SU-DHL-6 (cell line): ENCODE results near the gene CLDN4.

Experiments
- H2AFZ ChIP-seq: fragments of 200-600 bp; sonication (generic); 2 replicates; pipeline ENCODE4 v1.6.1; 2014; ENCODE audit warnings: low read depth, mild to moderate bottlenecking, moderate library complexity, mixed read lengths, antibody characterized with exemption, low read length; ENCODE audit not compliant: severe bottlenecking
- H3F3A ChIP-seq: fragments of 200-600 bp; shearing (Covaris generic); 2 replicates; pipeline ENCODE4 v1.6.0; 2016; ENCODE audit warnings: antibody characterized with exemption, mild to moderate bottlenecking; ENCODE audit not compliant: insufficient read depth
- H3K27ac ChIP-seq: fragments of 200-600 bp; sonication (generic); 2 replicates; pipeline ENCODE4 v1.5.1; 2016; ENCODE audit warnings: low read depth, mild to moderate bottlenecking, low read length, moderate library complexity, mixed read lengths
- H3K27me3 ChIP-seq: fragments of 200-600 bp; sonication (generic), shearing (Covaris generic); 2 replicates; pipeline ENCODE4 v1.6.0; 2014; ENCODE audit warnings: mild to moderate bottlenecking, low read length
- H3K36me3 ChIP-seq: fragments of 200-600 bp; sonication (generic); 2 replicates; pipeline ENCODE4 v1.6.1; 2014; ENCODE audit warnings: mild to moderate bottlenecking, low read length, mixed read lengths
- H3K4me2 ChIP-seq: fragments of 300-600, 200-600 bp; shearing (Covaris generic), sonication (generic); 2 replicates; pipeline ENCODE4 v1.6.0; 2014; ENCODE audit warnings: low read length, low read depth, mild to moderate bottlenecking; ENCODE audit not compliant: poor library complexity, severe bottlenecking
- H3K4me3 ChIP-seq: fragments of 200-600 bp; sonication (generic); 2 replicates; pipeline ENCODE4 v1.5.1; 2014; ENCODE audit warnings: antibody characterized with exemption, low read length, mild to moderate bottlenecking, mixed read lengths; ENCODE audit not compliant: insufficient read depth, poor library complexity, severe bottlenecking
- H3K79me2 ChIP-seq: fragments of 200-600 bp; sonication (generic); 2 replicates; pipeline ENCODE4 v1.6.1; 2014; ENCODE audit warnings: mild to moderate bottlenecking, low read length, moderate library complexity; ENCODE audit not compliant: insufficient read depth
- H3K9ac ChIP-seq: fragments of 200-600 bp; sonication (generic); 2 replicates; pipeline ENCODE4 v1.7.0; 2014; ENCODE audit warnings: mild to moderate bottlenecking, low read length
- H3K9me2 ChIP-seq: fragments of 200-600 bp; sonication (generic); replicated peaks from 2 replicates; pipeline ENCODE4 v1.6.1; 2014; ENCODE audit warnings: low read length; ENCODE audit not compliant: insufficient read depth
- H3K9me3 ChIP-seq: fragments of 200-600 bp; sonication (generic); 2 replicates; pipeline ENCODE4 v1.6.1; 2014; ENCODE audit warnings: low read length, mixed read lengths; ENCODE audit not compliant: insufficient read depth
- H4K20me1 ChIP-seq: fragments of 200-600 bp; sonication (generic); 2 replicates; pipeline ENCODE4 v1.6.1; 2014; ENCODE audit warnings: low read depth, mild to moderate bottlenecking, antibody characterized with exemption, low read length, moderate library complexity, mixed read lengths
- CTCF ChIP-seq: fragments of 200-600 bp; sonication (generic); IDR thresholded peaks from one replicate; pipeline ENCODE4 v1.5.1; 2017; ENCODE audit warnings: antibody characterized with exemption, mild to moderate bottlenecking, low read length, moderate library complexity; ENCODE audit not compliant: insufficient read depth, poor library complexity, severe bottlenecking
- EZH2phosphoT487 ChIP-seq: fragments of 200-600 bp; sonication (generic), shearing (Covaris generic); conservative IDR thresholded peaks from 2 replicates; pipeline ENCODE4 v1.6.1; 2018; ENCODE audit warnings: mild to moderate bottlenecking, antibody characterized with exemption, low read length, moderate library complexity, mixed read lengths

The CLDN4 gene

DNA sequence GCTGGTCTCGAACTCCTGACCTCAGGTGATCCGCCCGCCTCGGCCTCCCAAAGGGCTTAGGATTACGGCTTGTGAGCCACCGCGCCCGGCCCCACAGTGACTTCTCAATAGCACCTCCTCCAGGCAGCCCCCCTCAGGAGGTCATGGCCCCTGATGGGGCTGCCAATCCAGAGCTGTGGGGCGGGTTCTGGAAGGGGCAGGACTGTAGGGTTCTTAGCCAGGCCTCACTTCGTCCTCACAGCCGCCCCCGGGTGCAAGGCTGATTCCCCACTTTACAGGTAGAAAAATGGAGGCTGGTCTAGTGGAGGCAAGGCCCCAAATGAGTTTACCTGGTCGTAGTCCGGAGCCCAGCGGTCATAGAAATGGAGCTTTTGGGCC, 10.9 kb downstream of the CLDN4 start:
- Histone ChIP-seq H3K27ac (no peak overlapping the region), H2AFZ (peak overlapping the region; percentile 64), H4K20me1 (no peaks in the 10 kb centered on the region), H3K4me2 (peak overlapping the region; percentile 46), H3K9me3 (no peaks in the 10 kb centered on the region), H3K9me2 (no peaks in the 10 kb centered on the region), H3K4me3 (no peak overlapping the region), H3K27me3 (no peaks in the 10 kb centered on the region), H3F3A (no peaks in the 10 kb centered on the region), H3K36me3 (no peaks in the 10 kb centered on the region), H3K79me2 (no peaks in the 10 kb centered on the region), H3K9ac (peak overlapping the region; percentile 21; the same call in 1 of the 2 replicates)
- TF ChIP-seq CTCF (no peak), EZH2phosphoT487 (no peak)

DNA sequence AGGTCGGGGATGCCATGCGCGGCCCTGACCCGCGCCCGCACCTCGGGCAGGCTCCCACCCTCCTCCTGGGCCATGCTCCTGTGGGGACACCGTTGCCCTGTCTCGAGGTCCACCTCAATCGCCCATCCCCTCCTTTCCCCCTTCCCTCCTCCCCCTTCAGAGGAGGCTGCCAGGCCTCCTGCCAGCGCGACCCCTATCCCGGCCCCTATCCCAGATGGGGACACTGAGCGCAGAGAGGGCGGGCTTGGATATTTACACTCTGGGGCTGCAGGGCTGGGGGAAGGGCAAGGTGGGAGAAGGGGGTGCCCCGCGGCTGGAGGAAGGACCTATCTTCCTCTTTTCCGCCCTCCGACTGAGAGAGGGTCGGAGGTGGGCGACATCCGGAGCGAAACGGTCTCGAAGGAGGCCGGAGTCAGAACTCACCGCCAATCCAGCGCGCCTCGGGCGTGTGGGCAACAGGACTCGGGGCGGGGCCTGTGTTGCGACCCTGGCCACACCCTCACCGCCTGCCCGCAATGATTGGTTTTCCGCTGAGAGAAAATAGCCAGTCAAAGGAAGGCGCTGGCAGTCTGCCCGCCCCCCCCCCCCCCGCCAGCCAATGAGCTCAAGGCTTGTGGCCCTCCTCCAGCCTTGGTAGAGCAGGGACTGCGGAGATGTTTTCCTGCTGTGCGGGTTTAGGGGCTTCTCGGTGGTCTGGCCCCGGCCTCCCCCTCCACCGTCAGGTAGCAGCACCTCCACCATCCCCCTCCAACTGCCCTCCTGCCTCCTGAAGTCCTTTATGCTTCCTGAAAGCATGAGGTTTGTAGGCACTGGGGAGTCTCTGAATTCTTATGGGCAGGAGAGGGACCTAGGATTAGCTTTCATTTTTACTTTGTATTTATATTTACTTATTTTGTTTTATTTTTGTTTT, 11.5 kb downstream of the CLDN4 start, which contains the start of gene METTL27:
Gene METTL27 (minus strand): TSS at position 450 of the 910 bp plus-strand sequence. CDS start 376 bp downstream, at position 74.
- peak within 1 kb of the TSS; percentile 93 for H3K4me2 ChIP-seq
- no peaks in the 10 kb centered on the region for H3F3A ChIP-seq
- H3K9me2 ChIP-seq: no peaks in the 10 kb centered on the region
- H4K20me1 ChIP-seq: no peaks in the 10 kb centered on the region
- H3K79me2 ChIP-seq: no peaks in the 10 kb centered on the region
- H3K36me3 ChIP-seq: no peaks in the 10 kb centered on the region
- TF ChIP-seq CTCF (no peak), EZH2phosphoT487 (no peak)
- H3K4me3 ChIP-seq: peak within 1 kb of the TSS; percentile 64
- no peaks in the 10 kb centered on the region for H3K27me3 ChIP-seq
- no peaks in the 10 kb centered on the region for H3K9me3 ChIP-seq
- peak within 1 kb of the TSS; percentile 50 for H3K9ac ChIP-seq
- H2AFZ ChIP-seq: peak within 1 kb of the TSS; percentile 98
- H3K27ac ChIP-seq: no peak within 1 kb of the TSS

DNA sequence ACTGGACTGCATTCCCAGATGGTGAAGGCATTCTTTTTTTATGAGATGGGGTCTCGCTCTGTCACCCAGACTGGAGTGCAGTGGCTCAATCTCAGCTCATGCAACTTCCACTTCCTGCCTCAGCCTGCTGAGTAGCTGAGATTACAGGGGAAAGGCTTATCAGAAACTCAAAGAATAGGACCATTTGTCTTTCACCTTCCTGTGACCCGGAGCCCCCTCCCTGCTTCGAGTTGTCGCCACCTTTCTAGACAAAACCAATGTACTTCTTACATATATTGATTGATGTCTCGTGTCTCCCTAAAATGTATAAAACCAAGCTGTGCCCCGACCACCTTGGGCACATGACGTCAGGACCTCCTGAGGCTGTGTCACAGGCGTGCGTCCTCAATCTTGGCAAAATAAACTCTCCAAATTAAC, 13.3 kb downstream of the CLDN4 start:
- Histone ChIP-seq H2AFZ (no peak overlapping the region), H3K36me3 (no peaks in the 10 kb centered on the region), H3K9me3 (no peaks in the 10 kb centered on the region; the same call in 1 of the 2 replicates), H3K4me3 (no peak overlapping the region), H3K9me2 (no peaks in the 10 kb centered on the region), H3K27me3 (no peaks in the 10 kb centered on the region), H3F3A (no peaks in the 10 kb centered on the region), H3K27ac (no peak overlapping the region), H3K79me2 (no peaks in the 10 kb centered on the region), H3K9ac (no peak overlapping the region), H4K20me1 (no peaks in the 10 kb centered on the region), H3K4me2 (no peak overlapping the region)
- TF ChIP-seq CTCF: no peak
- no peak for TF ChIP-seq EZH2phosphoT487
